Neural cell (in vitro differentiated cells): Measurements from ENCODE around the gene HIPK4. TPM values are rescaled to one million over a fixed set of nuclear protein-coding genes. Genes with fewer than 3 reads are reported as not detected.

Source experiments
- H2AFZ ChIP-seq: fragments of 200-600, 300-800 bp; sonication (generic), shearing (Covaris generic); 2 replicates; pipeline ENCODE4 v1.6.0; 2014; ENCODE audit warnings: low read depth, mild to moderate bottlenecking, antibody characterized with exemption, low read length, moderate library complexity
- H3F3A ChIP-seq: fragments of 200-600 bp; shearing (Covaris generic); 2 replicates; pipeline ENCODE4 v1.6.1; 2016; ENCODE audit warnings: mild to moderate bottlenecking, moderate library complexity, mixed read lengths, antibody characterized with exemption, low read length; ENCODE audit not compliant: insufficient read depth, poor library complexity, severe bottlenecking
- H3K27ac ChIP-seq: fragments of 200-600, 300-800 bp; sonication (generic), shearing (Covaris generic); 2 replicates; pipeline ENCODE4 v1.5.1; 2014; ENCODE audit warnings: mild to moderate bottlenecking, low read length, moderate library complexity
- H3K27me3 ChIP-seq: fragments of 300-800, 200-600 bp; sonication (generic), shearing (Covaris generic); 2 replicates; pipeline ENCODE4 v1.6.0; 2014; ENCODE audit warnings: mild to moderate bottlenecking, low read depth, low read length, moderate library complexity; ENCODE audit not compliant: insufficient read depth
- H3K36me3 ChIP-seq: fragments of 300-800, 200-600 bp; sonication (generic), shearing (Covaris generic); 2 replicates; pipeline ENCODE4 v1.5.1; 2014; ENCODE audit warnings: mild to moderate bottlenecking, antibody characterized with exemption, low read length, moderate library complexity; ENCODE audit not compliant: insufficient read depth
- H3K4me2 ChIP-seq: fragments of 300-800, 200-600 bp; sonication (generic), shearing (Covaris generic); 2 replicates; pipeline ENCODE4 v1.6.0; 2014; ENCODE audit warnings: mild to moderate bottlenecking, low read length
- H3K4me3 ChIP-seq: fragments of 300-800, 200-600 bp; sonication (generic), shearing (Covaris generic); 2 replicates; pipeline ENCODE4 v1.5.1; 2014; ENCODE audit warnings: mild to moderate bottlenecking, low read length, moderate library complexity
- H3K79me2 ChIP-seq: fragments of 200-600 bp; shearing (Covaris generic); replicated peaks from 2 replicates; pipeline ENCODE4 v1.6.0; 2014; ENCODE audit warnings: mild to moderate bottlenecking, low read length, moderate library complexity; ENCODE audit not compliant: insufficient read depth
- H3K9ac ChIP-seq: fragments of 300-800, 200-600 bp; sonication (generic), shearing (Covaris generic); 2 replicates; pipeline ENCODE4 v1.6.1; 2016; ENCODE audit warnings: mild to moderate bottlenecking, low read length, mixed read lengths
- H3K9me2 ChIP-seq: fragments of 200-600 bp; shearing (Covaris generic); 2 replicates; pipeline ENCODE4 v1.6.1; 2016; ENCODE audit warnings: mild to moderate bottlenecking, low read length, mixed read lengths; ENCODE audit not compliant: insufficient read depth
- H3K9me3 ChIP-seq: fragments of 200-600, 300-800 bp; sonication (generic), shearing (Covaris generic); 2 replicates; pipeline ENCODE4 v1.6.1; 2016; ENCODE audit warnings: mild to moderate bottlenecking, mixed run types, low read length, moderate library complexity, mixed read lengths
- H4K20me1 ChIP-seq: fragments of 200-600 bp; shearing (Covaris generic); 2 replicates; pipeline ENCODE4 v1.6.1; 2016; ENCODE audit warnings: mild to moderate bottlenecking, mixed run types; ENCODE audit not compliant: insufficient read depth
- CTCF ChIP-seq: fragments of 450-650 bp; IDR thresholded peaks from 2 replicates; pipeline ENCODE4 v1.5.1; 2014; ENCODE audit warnings: antibody characterized with exemption, mild to moderate bottlenecking, moderate library complexity; ENCODE audit not compliant: poor library complexity, severe bottlenecking
- EP300 ChIP-seq: fragments of 450-650 bp; conservative IDR thresholded peaks from 2 replicates; pipeline ENCODE4 v1.6.1; 2014; ENCODE audit warnings: antibody characterized with exemption, mild to moderate bottlenecking, moderate library complexity; ENCODE audit not compliant: poor library complexity, severe bottlenecking
- EZH2 ChIP-seq: fragments of 200-600, 300-800 bp; shearing (Covaris generic), sonication (generic); IDR thresholded peaks from 2 replicates; pipeline ENCODE4 v1.6.1; 2014; ENCODE audit warnings: antibody characterized with exemption, low read length, borderline replicate concordance, mild to moderate bottlenecking; ENCODE audit not compliant: insufficient read depth, poor library complexity, severe bottlenecking
- MXI1 ChIP-seq: fragments of 450-650 bp; conservative IDR thresholded peaks from 2 replicates; pipeline ENCODE4 v1.6.1; 2014; ENCODE audit warnings: antibody characterized with exemption, mild to moderate bottlenecking; ENCODE audit not compliant: poor library complexity, severe bottlenecking
- POLR2AphosphoS5 ChIP-seq: IDR thresholded peaks from 2 replicates; pipeline ENCODE4 v1.6.1; 2012
- RAD21 ChIP-seq: fragments of 450-650 bp; conservative IDR thresholded peaks from 2 replicates; pipeline ENCODE4 v1.6.1; 2014; ENCODE audit warnings: antibody characterized with exemption, mild to moderate bottlenecking, moderate library complexity
- SMC3 ChIP-seq: fragments of 450-650 bp; conservative IDR thresholded peaks from 2 replicates; pipeline ENCODE4 v1.6.1; 2014; ENCODE audit warnings: antibody characterized with exemption, mild to moderate bottlenecking, moderate library complexity; ENCODE audit not compliant: poor library complexity
- TAF1 ChIP-seq: IDR thresholded peaks from 2 replicates; pipeline ENCODE4 v1.6.1; 2012; ENCODE audit warnings: low read depth
- polyA plus RNA-seq: library from polyadenylated mRNA; depleted of rRNA; stranded (reverse); fragments of >200 nt; gene quantifications from 2 replicates; pipeline ENCODE4 v1.2.3, GENCODE V29; 2014
- TF ChIP-seq, protein P1 (sequence below): IDR thresholded peaks from 2 replicates; pipeline ENCODE4 v1.6.1; 2012; ENCODE audit warnings: borderline replicate concordance

HIPK4 gene
- polyA plus RNA-seq, 1 donor from 2014 or later: not detected

DNA sequence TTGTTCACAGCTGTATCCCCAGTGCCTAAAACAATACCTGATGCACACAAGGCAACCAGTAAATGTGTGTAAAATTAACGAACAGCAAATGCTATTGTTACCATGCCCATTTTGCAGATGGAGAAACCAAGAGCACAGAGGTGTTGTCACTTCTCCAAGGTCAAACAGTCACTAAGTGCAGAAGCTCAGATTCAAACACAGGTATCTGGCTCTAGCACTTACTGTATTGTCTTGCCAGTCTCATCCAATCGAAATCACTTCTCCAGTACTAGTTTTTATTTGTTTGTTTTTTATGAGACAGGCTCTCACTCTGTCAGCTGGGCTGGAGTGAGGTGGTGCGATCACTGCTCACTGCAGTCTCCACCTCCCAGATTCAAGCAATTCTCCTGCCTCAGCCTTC, 27.8 kb downstream of the HIPK4 start:
- no peak overlapping the region for H3K4me3 ChIP-seq

DNA sequence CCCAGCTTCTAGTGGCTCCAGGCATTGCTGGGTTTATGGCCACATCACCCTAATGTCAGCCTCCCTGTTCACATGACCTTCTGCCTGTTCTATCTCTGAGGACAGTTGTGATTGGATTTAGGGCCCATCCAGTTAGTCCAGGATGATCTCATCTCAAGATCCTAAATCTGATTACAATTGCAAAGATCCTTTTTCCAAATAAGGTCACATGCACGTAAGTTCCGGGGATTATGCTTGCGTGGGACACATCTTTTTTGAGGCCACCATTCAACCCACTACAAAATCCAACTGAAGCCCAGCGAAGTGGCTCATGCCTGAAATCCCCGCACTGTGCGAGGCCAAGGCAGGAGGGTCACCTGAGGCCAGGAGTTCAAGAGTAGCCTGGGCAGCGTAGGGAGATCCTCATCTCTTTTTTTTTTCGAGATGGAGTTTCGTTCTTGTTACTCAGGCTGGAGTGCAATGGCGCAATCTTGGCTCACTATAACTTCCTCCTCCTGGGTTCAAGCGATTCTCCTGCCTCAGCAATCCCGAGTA, 29.2 kb downstream of the HIPK4 start:
- Histone ChIP-seq H3K9me3 (no peaks in the 10 kb centered on the region), H4K20me1 (no peaks in the 10 kb centered on the region), H3K79me2 (peaks cover 9% of the 10 kb centered on the region), H2AFZ (no peak overlapping the region), H3K27me3 (no peaks in the 10 kb centered on the region), H3K36me3 (no peaks in the 10 kb centered on the region), H3F3A (no peaks in the 10 kb centered on the region), H3K4me2 (no peak overlapping the region), H3K4me3 (no peak overlapping the region), H3K9ac (no peak overlapping the region), H3K9me2 (no peaks in the 10 kb centered on the region), H3K27ac (no peak overlapping the region)
- no peak for TF ChIP-seq POLR2AphosphoS5
- TF ChIP-seq SMC3: no peak
- no peak for TF ChIP-seq EP300
- no peak for TF ChIP-seq MXI1
- TF ChIP-seq, protein P1, sequence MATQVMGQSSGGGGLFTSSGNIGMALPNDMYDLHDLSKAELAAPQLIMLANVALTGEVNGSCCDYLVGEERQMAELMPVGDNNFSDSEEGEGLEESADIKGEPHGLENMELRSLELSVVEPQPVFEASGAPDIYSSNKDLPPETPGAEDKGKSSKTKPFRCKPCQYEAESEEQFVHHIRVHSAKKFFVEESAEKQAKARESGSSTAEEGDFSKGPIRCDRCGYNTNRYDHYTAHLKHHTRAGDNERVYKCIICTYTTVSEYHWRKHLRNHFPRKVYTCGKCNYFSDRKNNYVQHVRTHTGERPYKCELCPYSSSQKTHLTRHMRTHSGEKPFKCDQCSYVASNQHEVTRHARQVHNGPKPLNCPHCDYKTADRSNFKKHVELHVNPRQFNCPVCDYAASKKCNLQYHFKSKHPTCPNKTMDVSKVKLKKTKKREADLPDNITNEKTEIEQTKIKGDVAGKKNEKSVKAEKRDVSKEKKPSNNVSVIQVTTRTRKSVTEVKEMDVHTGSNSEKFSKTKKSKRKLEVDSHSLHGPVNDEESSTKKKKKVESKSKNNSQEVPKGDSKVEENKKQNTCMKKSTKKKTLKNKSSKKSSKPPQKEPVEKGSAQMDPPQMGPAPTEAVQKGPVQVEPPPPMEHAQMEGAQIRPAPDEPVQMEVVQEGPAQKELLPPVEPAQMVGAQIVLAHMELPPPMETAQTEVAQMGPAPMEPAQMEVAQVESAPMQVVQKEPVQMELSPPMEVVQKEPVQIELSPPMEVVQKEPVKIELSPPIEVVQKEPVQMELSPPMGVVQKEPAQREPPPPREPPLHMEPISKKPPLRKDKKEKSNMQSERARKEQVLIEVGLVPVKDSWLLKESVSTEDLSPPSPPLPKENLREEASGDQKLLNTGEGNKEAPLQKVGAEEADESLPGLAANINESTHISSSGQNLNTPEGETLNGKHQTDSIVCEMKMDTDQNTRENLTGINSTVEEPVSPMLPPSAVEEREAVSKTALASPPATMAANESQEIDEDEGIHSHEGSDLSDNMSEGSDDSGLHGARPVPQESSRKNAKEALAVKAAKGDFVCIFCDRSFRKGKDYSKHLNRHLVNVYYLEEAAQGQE: no peak
- TF ChIP-seq RAD21: no peak
- no peak for TF ChIP-seq EZH2
- no peak for TF ChIP-seq TAF1
- TF ChIP-seq CTCF: no peak

More for the DNA sequence above, 27.8 kb downstream of the HIPK4 start:
- Histone ChIP-seq H2AFZ (no peak overlapping the region), H3K4me2 (no peak overlapping the region), H3K9me3 (no peaks in the 10 kb centered on the region), H3K27ac (no peak overlapping the region), H3K9me2 (no peaks in the 10 kb centered on the region), H3K79me2 (peaks cover 15% of the 10 kb centered on the region), H3K27me3 (no peaks in the 10 kb centered on the region), H3F3A (no peaks in the 10 kb centered on the region), H4K20me1 (no peaks in the 10 kb centered on the region), H3K9ac (no peak overlapping the region), H3K36me3 (no peaks in the 10 kb centered on the region)
- TF ChIP-seq RAD21: no peak
- TF ChIP-seq POLR2AphosphoS5: no peak
- TF ChIP-seq EZH2: no peak
- TF ChIP-seq, protein P1: no peak
- TF ChIP-seq EP300: no peak
- TF ChIP-seq CTCF: no peak
- no peak for TF ChIP-seq MXI1
- TF ChIP-seq TAF1: no peak
- no peak for TF ChIP-seq SMC3
